Mammary epithelial cell (primary cell): ENCODE results near the gene OGA.

Experiments used
- CTCF ChIP-seq, 2 donors: IDR thresholded peaks in 1 of 2; conservative IDR thresholded peaks in 1 of 2; 2 replicates each; pipeline ENCODE4 v1.5.1; 2011 to 2012; ENCODE audit warnings: inconsistent platforms in 2 of 2, low read length in 2 of 2, mild to moderate bottlenecking in 2 of 2, control low read depth in 1 of 2, low read depth in 1 of 2; ENCODE audit not compliant: insufficient read depth in 1 of 2; ENCODE audit errors: extremely low read depth in 1 of 2
- EZH2 ChIP-seq: IDR thresholded peaks from 2 replicates; pipeline ENCODE4 v1.6.1; 2012; ENCODE audit warnings: low read length, inconsistent platforms, borderline replicate concordance

DNA sequence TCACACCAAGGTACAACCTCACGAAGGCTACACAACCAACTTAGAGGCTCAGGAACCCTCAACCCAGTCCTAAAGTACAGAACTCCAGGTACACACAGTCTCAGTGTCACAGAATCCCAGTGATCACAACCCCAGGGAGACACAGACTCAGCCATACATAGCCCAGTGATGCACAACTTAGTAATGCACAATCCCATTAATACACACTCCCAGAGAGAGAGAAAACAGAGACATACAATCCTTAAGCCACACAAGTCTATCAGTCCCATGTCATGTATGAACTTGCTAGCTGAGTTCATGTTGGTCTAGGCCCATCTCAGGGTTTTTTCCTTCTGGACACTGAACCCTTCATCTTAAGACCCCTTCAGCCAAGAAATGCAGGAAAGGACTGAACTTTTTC lies 20.8 kb upstream of the OGA start:
- TF ChIP-seq CTCF (conservative IDR thresholded peaks at IDR 0.05 in 1 of 2, IDR thresholded peaks at IDR 0.05 in 1 of 2; ENCODE audit: extremely low read depth in 1 of 2, insufficient read depth in 1 of 2, low read depth in 1 of 2, low read length in 2 of 2) (no peak), EZH2 (no peak)
